ENCODE results near the gene CFAP251. TPM values are rescaled to one million over a fixed set of nuclear protein-coding genes. Genes with fewer than 3 reads are reported as not detected.
A peak's percentile ranks its signal among the peaks of the same experiment; 100 is the strongest.

The CFAP251 gene
- total RNA-seq, 1 experiment from 2014 or later: 1.7 TPM

- DNase-seq: peak; percentile 37
- peak overlapping the region; percentile 43 for H3K4me3 ChIP-seq
- 0 out of 2 replicates have a peak, but pooled peaks cover 2% of the 10 kb centered on the region for H3K9me3 ChIP-seq
- H3K36me3 ChIP-seq: no peaks in the 10 kb centered on the region
- no peaks in the 10 kb centered on the region for H3K27me3 ChIP-seq
These were observed 104.3 kb downstream of the CFAP251 start for GRCh38 chr12:122022393-122023338.

- Histone ChIP-seq H3K9me3 (no peaks in the 10 kb centered on the region), H3K27me3 (no peaks in the 10 kb centered on the region), H3K36me3 (no peaks in the 10 kb centered on the region), H3K4me3 (peak overlapping the region; percentile 43)
- peak; percentile 74 for DNase-seq
These were observed 105.1 kb downstream of the CFAP251 start for GRCh38 chr12:122023339-122024131.

GRCh38 chr12:122024132-122024785, 105.9 kb downstream of the CFAP251 start:
- H3K36me3 ChIP-seq: no peaks in the 10 kb centered on the region
- no peak overlapping the region for H3K4me3 ChIP-seq
- H3K9me3 ChIP-seq: no peaks in the 10 kb centered on the region
- DNase-seq: no peak
- H3K27me3 ChIP-seq: no peaks in the 10 kb centered on the region

- no peak for DNase-seq
- Histone ChIP-seq H3K36me3 (no peaks in the 10 kb centered on the region), H3K27me3 (no peaks in the 10 kb centered on the region), H3K4me3 (no peak overlapping the region), H3K9me3 (no peaks in the 10 kb centered on the region)
These were observed 108.4 kb downstream of the CFAP251 start for GRCh38 chr12:122026706-122027333.

- H3K4me3 ChIP-seq: no peak overlapping the region
- no peaks in the 10 kb centered on the region for H3K9me3 ChIP-seq
- H3K27me3 ChIP-seq: no peaks in the 10 kb centered on the region
- DNase-seq: peak; percentile 72
- H3K36me3 ChIP-seq: no peaks in the 10 kb centered on the region
These were observed 109.9 kb downstream of the CFAP251 start for GRCh38 chr12:122028165-122028904.

GRCh38 chr12:122028905-122029560, 110.6 kb downstream of the CFAP251 start:
- DNase-seq: no peak
- H3K4me3 ChIP-seq: no peak overlapping the region

GRCh38 chr12:122029620-122030423, 111.4 kb downstream of the CFAP251 start:
- no peaks in the 10 kb centered on the region for H3K36me3 ChIP-seq
- DNase-seq: no peak
- no peak overlapping the region for H3K4me3 ChIP-seq
- H3K9me3 ChIP-seq: no peaks in the 10 kb centered on the region
- no peaks in the 10 kb centered on the region for H3K27me3 ChIP-seq

More at GRCh38 chr12:122028905-122029560, 110.6 kb downstream of the CFAP251 start:
- Histone ChIP-seq H3K9me3 (no peaks in the 10 kb centered on the region), H3K27me3 (no peaks in the 10 kb centered on the region), H3K36me3 (no peaks in the 10 kb centered on the region)

- H3K4me3 ChIP-seq: no peak overlapping the region
- no peaks in the 10 kb centered on the region for H3K27me3 ChIP-seq
- no peaks in the 10 kb centered on the region for H3K9me3 ChIP-seq
- no peaks in the 10 kb centered on the region for H3K36me3 ChIP-seq
- no peak for DNase-seq
These were observed 112.1 kb downstream of the CFAP251 start for GRCh38 chr12:122030424-122031035.

- Histone ChIP-seq H3K4me3 (no peak overlapping the region), H3K27me3 (no peaks in the 10 kb centered on the region), H3K36me3 (no peaks in the 10 kb centered on the region), H3K9me3 (no peaks in the 10 kb centered on the region)
- peak; percentile 39 for DNase-seq
These were observed 113.2 kb downstream of the CFAP251 start for GRCh38 chr12:122031342-122032216.

GRCh38 chr12:122032580-122032979, 114.2 kb downstream of the CFAP251 start:
- DNase-seq: no peak
- H3K4me3 ChIP-seq: no peak overlapping the region
- H3K36me3 ChIP-seq: no peaks in the 10 kb centered on the region
- H3K9me3 ChIP-seq: no peaks in the 10 kb centered on the region
- H3K27me3 ChIP-seq: no peaks in the 10 kb centered on the region

- peak; percentile 63 for DNase-seq
- Histone ChIP-seq H3K4me3 (no peak overlapping the region), H3K27me3 (no peaks in the 10 kb centered on the region), H3K36me3 (no peaks in the 10 kb centered on the region), H3K9me3 (no peaks in the 10 kb centered on the region)
These were observed 116.9 kb downstream of the CFAP251 start for GRCh38 chr12:122035292-122035691.

- H3K27me3 ChIP-seq: no peaks in the 10 kb centered on the region
- H3K4me3 ChIP-seq: no peak overlapping the region
- H3K9me3 ChIP-seq: no peaks in the 10 kb centered on the region
- no peaks in the 10 kb centered on the region for H3K36me3 ChIP-seq
- DNase-seq: no peak
These were observed 117.8 kb downstream of the CFAP251 start for GRCh38 chr12:122036153-122036552.

- Histone ChIP-seq H3K9me3 (no peaks in the 10 kb centered on the region), H3K36me3 (no peaks in the 10 kb centered on the region), H3K27me3 (no peaks in the 10 kb centered on the region), H3K4me3 (no peak overlapping the region)
- no peak for DNase-seq
These were observed 122.4 kb downstream of the CFAP251 start for GRCh38 chr12:122040579-122041386.
